Mucosa of descending colon (tissue), 3 donors: ENCODE measurements around the gene DUSP12. TPM values are rescaled to one million over a fixed set of nuclear protein-coding genes. Genes with fewer than 3 reads are reported as not detected.

Experiments
- ATAC-seq: fragments of 200-7000 bp; cut with Tn5 transposase; one replicate; pipeline ENCODE4 v1.9.1; 2020; ENCODE audit warnings: mild to moderate bottlenecking, moderate library complexity
- DNase-seq, 3 donors: peaks; one replicate each; pipeline ENCODE4 v3.0.0-alpha.2; 2020
- H3K36me3 ChIP-seq: fragments of 200-600 bp; one replicate; pipeline ENCODE4 v1.8.0; 2021; ENCODE audit warnings: low read depth, mild to moderate bottlenecking
- H3K4me1 ChIP-seq: fragments of 200-600 bp; one replicate; pipeline ENCODE4 v1.8.0; 2021; ENCODE audit warnings: low read depth, mild to moderate bottlenecking
- H3K4me3 ChIP-seq: fragments of 200-600 bp; one replicate; pipeline ENCODE4 v1.8.0; 2021; ENCODE audit warnings: mild to moderate bottlenecking
- H3K9me3 ChIP-seq: fragments of 200-600 bp; one replicate; pipeline ENCODE4 v1.8.0; 2021; ENCODE audit warnings: mild to moderate bottlenecking
- CTCF ChIP-seq: fragments of 200-600 bp; IDR thresholded peaks from one replicate; pipeline ENCODE4 v1.8.0; 2022; ENCODE audit warnings: antibody characterized with exemption, mild to moderate bottlenecking
- intact Hi-C, 2 donors: fragments of 100-400 bp; cut with DNase I in 1 of 2; cut with micrococcal nuclease in 1 of 2; formaldehyde crosslinking; loops; one replicate each; pipeline versions ENCODE4 v1.11.0 to v1.11.1; 2022; cut with DNase I, micrococcal nuclease
- total RNA-seq, 3 donors: library from RNA; stranded (reverse); fragmentation: NEBNext Ultra II Directional in 2 of 3; extraction: Animal tissue kit (Norgen Biotek cat#: 25700) in 2 of 3; gene quantifications; one replicate each; pipeline versions ENCODE4 v1.2.1 to v1.2.4, GENCODE V29; 2021 to 2023
- donor health status: DM: no; HTN: no; CAD: no; lungs with moderate emphysema.
- donor health status: DM: no; HTN: no; CAD: no.
- donor health status: DM: no; HTN: yes; CAD: no.

Gene DUSP12
- total RNA-seq, 3 donors from 2014 or later, result 14.3 to 19.5 (median 15.1) TPM

GRCh38 chr1:161735837-161736236 lies 13.7 kb upstream of the DUSP12 start:
- H3K36me3 ChIP-seq, result no peaks in the 10 kb centered on the region
- TF ChIP-seq CTCF, result no peak
- no peak for ATAC-seq

GRCh38 chr1:161736335-161736969 lies 13.1 kb upstream of the DUSP12 start:
- Histone ChIP-seq H3K9me3 (no peaks in the 10 kb centered on the region), H3K4me3 (no peak overlapping the region), H3K36me3 (no peaks in the 10 kb centered on the region), H3K4me1 (no peaks in the 10 kb centered on the region)
- intact Hi-C loops, result no loop called here
- no peak for ATAC-seq
- TF ChIP-seq CTCF, result no peak
- DNase-seq, result no peak

More at GRCh38 chr1:161735837-161736236, 13.7 kb upstream of the DUSP12 start:
- H3K4me1 ChIP-seq, result no peaks in the 10 kb centered on the region
- H3K9me3 ChIP-seq, result no peaks in the 10 kb centered on the region
- no peak overlapping the region for H3K4me3 ChIP-seq
- no peak for DNase-seq
- intact Hi-C loops, result no loop called here

- intact Hi-C loops, result no loop called here
- no peaks in the 10 kb centered on the region for H3K36me3 ChIP-seq
- no peak overlapping the region for H3K4me3 ChIP-seq
- H3K4me1 ChIP-seq, result no peaks in the 10 kb centered on the region
- no peak for ATAC-seq
- no peak for TF ChIP-seq CTCF
- H3K9me3 ChIP-seq, result no peaks in the 10 kb centered on the region
- no peak for DNase-seq
Measured at GRCh38 chr1:161737625-161738024, 12.0 kb upstream of the DUSP12 start.

GRCh38 chr1:161738627-161739287 lies 10.8 kb upstream of the DUSP12 start:
- Histone ChIP-seq H3K4me3 (no peak overlapping the region), H3K9me3 (no peaks in the 10 kb centered on the region), H3K4me1 (no peaks in the 10 kb centered on the region), H3K36me3 (no peaks in the 10 kb centered on the region)
- no peak for TF ChIP-seq CTCF
- intact Hi-C loops, result no loop called here
- ATAC-seq (peak; percentile 85), DNase-seq (peak; percentile 55 to 76 (median 56))

GRCh38 chr1:161739865-161740566 lies 9.6 kb upstream of the DUSP12 start:
- intact Hi-C loops, result loop anchor here in 1 of 2 donors (10.0 kb wide), 1 partner anchor 255 kb away; no protein-coding TSS in a partner anchor
- no peaks in the 10 kb centered on the region for H3K4me1 ChIP-seq
- no peaks in the 10 kb centered on the region for H3K36me3 ChIP-seq
- ATAC-seq (peak; percentile 56), DNase-seq (peak in 1 of 3 donors; percentile 24)
- no peaks in the 10 kb centered on the region for H3K9me3 ChIP-seq
- no peak overlapping the region for H3K4me3 ChIP-seq
- no peak for TF ChIP-seq CTCF
